Measurements from ENCODE around the gene NEK11. TPM values are rescaled to one million over a fixed set of nuclear protein-coding genes. Genes with fewer than 3 reads are reported as not detected.

Gene NEK11
- total RNA-seq, 4 donors from 2014 or later: 4.1 to 8.2 (median 5.2) TPM

DNA sequence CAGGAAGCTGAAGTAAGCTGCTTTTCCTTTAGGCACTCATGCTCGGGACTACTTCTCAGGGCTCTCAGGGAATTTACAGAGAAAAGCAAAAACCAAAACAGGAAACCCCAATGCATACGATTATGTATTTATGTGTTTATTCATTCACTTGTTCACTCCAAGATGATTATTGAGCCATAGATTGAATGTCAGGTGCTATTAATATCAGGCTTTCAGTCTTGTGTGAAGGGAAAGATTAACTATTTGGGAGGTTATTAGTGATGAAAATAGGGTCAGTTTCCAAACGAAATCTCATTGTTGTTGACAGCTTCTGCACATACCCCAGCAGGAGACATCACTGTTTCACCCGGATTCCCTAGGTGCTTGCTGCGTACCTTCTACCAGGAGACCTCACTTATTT lies 135.8 kb downstream of the NEK11 start:
- DNase-seq (ENCODE audit: low spot score) (no peak), ATAC-seq (ENCODE audit: low FRiP score) (no peak)
- TF ChIP-seq, protein P1, sequence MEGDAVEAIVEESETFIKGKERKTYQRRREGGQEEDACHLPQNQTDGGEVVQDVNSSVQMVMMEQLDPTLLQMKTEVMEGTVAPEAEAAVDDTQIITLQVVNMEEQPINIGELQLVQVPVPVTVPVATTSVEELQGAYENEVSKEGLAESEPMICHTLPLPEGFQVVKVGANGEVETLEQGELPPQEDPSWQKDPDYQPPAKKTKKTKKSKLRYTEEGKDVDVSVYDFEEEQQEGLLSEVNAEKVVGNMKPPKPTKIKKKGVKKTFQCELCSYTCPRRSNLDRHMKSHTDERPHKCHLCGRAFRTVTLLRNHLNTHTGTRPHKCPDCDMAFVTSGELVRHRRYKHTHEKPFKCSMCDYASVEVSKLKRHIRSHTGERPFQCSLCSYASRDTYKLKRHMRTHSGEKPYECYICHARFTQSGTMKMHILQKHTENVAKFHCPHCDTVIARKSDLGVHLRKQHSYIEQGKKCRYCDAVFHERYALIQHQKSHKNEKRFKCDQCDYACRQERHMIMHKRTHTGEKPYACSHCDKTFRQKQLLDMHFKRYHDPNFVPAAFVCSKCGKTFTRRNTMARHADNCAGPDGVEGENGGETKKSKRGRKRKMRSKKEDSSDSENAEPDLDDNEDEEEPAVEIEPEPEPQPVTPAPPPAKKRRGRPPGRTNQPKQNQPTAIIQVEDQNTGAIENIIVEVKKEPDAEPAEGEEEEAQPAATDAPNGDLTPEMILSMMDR (IDR thresholded peaks at IDR 0.05): no peak

DNA sequence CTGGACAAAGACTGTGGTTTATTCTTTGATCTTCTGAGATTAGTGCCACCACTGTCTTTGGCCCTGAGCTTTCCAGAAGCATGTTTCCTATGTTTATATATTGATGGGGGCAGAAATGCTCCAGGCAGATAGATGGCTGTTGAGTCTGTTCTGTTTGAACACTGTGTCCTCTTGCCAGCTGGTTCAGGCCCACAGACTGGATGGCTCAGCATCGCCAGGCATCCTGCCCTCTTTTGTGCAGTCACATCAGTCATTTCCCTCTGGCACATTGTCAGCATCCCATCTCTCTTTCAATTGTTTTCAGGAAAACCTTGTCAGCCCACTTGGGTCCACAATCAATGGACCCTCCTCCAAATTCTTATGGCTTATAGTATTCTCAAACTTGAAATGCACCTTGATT lies 141.2 kb downstream of the NEK11 start:
- ATAC-seq (ENCODE audit: low FRiP score): no peak
- TF ChIP-seq, protein P1 (IDR thresholded peaks at IDR 0.05): no peak
- DNase-seq (ENCODE audit: low spot score): no peak

DNA sequence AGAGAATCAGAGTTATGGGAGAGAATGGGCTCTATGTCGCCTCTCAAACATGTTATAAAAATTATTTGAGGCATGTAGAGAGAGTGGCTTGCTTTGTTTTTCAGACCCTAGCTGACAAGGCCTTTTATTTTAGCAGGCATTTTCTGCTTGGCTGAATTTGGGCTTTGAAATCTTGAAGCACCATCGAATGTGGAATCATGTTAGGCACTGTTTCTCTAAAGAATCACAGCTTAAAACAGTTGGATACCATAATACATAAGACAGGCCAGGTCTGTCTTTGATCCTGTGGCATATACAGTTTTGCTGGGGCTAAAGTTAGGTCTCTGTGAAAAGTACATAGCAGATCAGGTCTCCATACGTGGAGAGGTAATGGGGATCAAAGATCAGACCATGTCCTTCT lies 142.7 kb downstream of the NEK11 start:
- no peak for ATAC-seq (ENCODE audit: low FRiP score)
- TF ChIP-seq, protein P1 (IDR thresholded peaks at IDR 0.05): no peak
- no peak for DNase-seq (ENCODE audit: low spot score)

DNA sequence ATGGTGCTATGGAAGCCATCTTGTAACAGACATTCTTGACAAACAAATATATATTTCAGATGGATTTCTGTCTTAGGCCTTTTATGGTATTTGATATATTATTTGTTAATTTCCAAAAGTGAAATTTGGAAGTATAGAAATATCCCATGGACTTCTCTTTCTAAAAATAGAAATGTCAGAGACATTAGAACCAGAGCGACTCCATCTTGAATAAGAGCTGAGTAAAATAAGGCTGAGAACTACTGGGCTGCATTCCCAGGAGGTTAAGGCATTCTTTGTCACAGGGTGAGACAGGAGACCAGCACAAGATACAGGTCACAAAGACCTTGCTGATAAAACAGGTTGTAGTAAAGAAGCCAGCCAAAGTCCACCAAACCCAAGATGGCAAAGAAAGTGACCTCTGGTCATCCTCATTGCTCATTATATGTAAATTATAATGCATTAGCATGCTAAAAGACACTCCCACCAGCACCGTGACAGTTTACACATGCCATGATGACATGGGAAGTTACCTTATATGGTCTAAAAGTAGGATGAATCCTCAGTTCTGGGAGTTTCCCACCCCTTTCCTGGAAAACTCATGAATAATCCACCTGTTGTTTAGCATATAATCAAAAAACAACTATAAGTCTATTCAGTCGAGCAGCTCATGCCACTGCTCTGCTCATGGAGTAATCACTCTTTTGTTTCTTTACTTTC lies 146.0 kb downstream of the NEK11 start:
- TF ChIP-seq, protein P1 (IDR thresholded peaks at IDR 0.05): no peak
- DNase-seq (ENCODE audit: low spot score) (no peak), ATAC-seq (ENCODE audit: low FRiP score) (no peak)

DNA sequence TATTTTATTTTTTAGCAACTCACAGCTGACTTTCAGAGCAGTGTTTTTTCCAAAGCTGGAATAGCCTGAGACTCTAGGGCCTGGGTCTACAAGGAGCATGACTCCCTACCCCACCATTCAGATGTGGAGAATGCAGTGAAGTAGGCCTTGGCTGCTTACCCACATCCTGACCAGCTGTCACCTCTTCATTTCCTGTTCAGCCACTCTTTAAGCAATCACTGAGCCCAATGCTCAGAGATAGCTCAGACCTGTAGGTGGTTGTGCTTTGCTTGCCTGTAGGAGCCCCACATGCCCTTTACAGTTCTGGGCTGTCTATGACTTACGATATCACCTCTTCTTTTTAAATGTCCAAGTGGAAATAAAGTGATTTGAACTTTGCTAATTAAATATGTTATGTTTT lies 148.1 kb downstream of the NEK11 start:
- TF ChIP-seq, protein P1 (IDR thresholded peaks at IDR 0.05): no peak
- ATAC-seq (ENCODE audit: low FRiP score) (no peak), DNase-seq (ENCODE audit: low spot score) (no peak)

DNA sequence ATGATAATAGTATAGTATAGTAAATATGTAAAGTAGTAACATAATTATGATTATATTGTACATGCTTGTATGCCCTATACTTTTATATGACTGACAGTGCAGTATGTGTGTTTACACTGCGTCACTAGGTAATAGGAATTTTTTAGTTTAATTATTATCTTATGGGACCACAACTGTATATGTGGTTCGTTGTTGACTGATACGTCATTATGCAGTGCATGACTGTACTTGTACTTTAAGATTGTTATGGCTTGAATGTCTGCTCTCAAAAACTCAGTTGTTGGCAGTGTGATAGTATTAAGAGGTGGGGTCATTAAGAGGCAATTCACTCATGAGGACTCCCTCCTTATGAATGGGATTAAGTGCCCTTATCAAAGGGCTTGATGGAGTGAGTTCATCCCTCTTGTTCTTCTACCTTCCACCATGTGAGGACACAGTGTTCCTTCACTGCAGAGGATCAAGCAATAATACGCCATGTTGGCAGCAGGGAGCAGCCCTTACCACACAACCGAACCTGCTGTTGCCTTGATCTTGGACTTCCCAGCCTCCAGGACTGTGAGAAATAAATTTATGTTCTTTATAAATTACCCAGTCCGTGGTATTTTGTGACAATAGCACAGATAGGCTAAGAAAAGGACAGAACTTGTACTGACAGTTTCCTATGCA lies 152.2 kb downstream of the NEK11 start:
- TF ChIP-seq, protein P1 (IDR thresholded peaks at IDR 0.05): no peak
- ATAC-seq (ENCODE audit: low FRiP score): no peak

DNA sequence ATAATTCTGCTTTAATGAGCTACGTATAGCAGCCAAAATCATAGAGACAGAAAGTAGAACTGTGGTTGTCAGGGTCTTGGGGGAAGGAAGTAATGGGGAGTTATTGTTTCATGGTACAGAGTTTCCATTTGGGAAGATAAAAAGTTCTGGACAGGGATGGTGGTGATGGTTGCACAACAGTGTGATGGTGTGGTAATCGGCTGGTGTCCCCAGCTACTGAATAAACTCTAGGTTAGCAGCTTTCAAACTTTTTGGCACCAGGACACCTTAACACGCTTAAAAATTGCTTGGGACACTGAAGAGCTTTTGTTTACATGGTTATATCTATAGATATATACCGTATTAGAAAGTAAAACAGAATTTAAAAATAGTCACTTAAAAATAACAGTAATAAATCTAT lies 166.0 kb downstream of the NEK11 start:
- TF ChIP-seq, protein P1 (IDR thresholded peaks at IDR 0.05): no peak
- no peak for ATAC-seq (ENCODE audit: low FRiP score)
- DNase-seq (ENCODE audit: low spot score): no peak

More for the DNA sequence above, 152.2 kb downstream of the NEK11 start:
- no peak for DNase-seq (ENCODE audit: low spot score)

Data from omental fat pad (tissue), 4 donors.